Hematopoietic multipotent progenitor cell treated with erythropoietin and hydrocortisone succinate and interleukin-3 and kit ligand, for 4 days (in vitro differentiated cells): ENCODE results near the gene SBF1.
"Not testable (repeated sequence)": the region's sequence is repeated elsewhere in the genome, so short reads cannot be mapped to it uniquely, and the experiment has no call there.

Experiments used
- DNase-seq: peaks from one replicate; pipeline ENCODE4 v3.0.0-alpha.2; 2015

The SBF1 gene

GRCh38 chr22:50443801-50444625 is 30.8 kb downstream of the SBF1 start:
- no peak for DNase-seq

GRCh38 chr22:50443197-50443596 is 31.6 kb downstream of the SBF1 start:
- no peak for DNase-seq

- DNase-seq = no peak
These were observed 33.3 kb downstream of the SBF1 start for GRCh38 chr22:50441428-50441993.

DNA sequence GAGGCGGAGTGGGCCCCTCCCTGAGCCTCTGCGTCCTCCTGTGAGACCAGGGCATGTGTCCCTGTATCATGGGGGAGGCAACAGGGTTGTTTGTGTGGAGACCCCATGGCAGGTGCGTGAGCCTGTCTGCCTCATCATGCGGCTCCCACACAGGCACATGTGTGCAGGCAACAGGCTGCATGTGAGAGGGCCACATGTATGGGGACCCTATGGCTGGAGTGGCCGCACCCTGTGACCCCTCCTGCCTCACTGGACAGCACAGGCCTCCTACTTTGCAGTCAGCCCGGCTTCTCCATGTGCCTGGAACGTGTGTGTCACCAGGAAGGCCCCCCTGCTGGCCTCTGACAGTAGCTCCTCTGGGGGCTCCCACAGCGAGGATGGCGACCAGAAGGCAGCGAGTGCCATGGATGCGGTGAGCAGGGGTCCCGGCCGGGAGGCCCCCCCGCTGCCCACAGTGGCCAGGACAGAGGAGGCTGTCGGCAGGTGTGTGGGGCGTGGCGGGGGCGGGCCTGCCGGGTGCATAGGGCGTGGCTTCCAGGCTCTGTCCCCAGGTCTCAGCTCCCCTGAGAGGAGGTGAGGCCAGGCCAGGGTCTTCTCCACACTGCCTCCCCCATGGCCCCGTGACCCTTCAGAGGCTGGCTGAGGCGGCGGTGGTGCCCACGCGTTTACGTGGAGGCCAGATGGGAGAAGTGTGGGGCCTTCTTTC is 34.1 kb downstream of the SBF1 start:
- no peak for DNase-seq

DNA sequence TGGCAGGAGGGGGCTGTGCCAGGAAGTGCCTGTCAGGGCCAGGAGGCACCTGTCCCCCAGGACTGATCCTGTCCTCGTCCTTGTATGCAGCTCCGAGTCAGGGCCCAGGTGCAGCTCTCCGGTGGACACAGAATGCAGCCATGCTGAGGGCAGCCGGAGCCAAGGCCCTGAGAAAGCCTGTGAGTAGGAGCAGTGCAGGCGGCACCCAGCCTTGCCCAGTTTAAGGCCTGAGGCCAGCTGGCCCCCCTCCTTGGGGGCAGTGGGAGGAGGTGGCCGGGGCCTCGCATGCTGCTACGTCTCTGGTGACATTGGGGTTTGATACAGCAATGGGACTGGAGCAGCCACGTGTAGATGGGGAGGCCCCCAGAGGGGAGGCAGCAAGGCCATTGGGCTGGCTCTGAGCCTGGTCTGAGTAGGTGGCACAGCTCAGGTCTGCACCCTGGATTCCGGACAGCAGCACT is 34.9 kb downstream of the SBF1 start:
- DNase-seq = no peak

- no peak for DNase-seq
These were observed 35.4 kb downstream of the SBF1 start for GRCh38 chr22:50439314-50439870.

DNA sequence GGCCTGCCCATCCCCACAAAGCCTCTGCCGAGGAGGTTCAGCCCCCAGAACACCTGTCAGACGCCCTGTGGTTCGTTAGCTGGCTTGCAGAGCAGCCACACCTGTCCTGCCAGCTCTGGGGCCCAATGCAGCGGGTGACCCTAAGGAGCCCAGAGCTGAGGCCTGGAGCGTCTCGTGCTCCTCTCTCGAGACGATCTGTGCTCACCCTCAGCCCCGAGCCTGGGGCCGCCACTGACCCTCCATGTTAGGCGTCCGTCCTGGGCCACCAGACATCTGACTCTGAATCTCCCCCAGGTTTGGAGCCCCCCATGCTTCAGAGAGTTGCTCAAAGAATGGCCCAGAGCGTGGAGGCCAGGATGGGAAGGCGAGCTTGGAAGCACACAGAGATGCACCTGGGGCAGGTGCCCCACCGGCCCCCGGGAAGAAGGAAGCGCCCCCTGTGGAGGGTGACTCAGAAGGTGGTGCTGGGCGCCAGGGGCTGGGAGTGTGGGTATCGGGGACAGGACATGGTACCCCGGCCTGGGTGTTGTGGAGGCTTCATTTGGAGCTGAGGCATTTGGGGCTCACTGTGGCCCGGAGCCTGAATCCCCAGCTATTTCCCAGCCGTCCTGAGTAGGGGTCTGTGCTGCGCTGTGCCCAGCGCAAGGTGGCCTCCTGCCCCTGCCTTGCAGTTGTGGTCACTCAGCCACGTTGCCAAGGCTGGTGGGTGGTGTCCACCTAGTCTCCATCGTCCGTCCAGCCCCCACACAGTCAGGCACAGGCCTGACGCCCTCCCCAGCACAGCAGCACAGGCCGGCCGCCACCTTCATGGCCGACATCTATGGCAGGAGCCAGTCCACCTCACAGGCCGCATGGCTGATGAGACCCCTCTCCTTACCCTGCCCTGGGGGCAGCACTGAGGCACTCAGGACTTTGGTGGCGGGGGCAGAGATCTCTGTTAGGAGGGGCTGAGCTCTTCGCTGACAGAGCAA is 36.2 kb downstream of the SBF1 start:
- DNase-seq = no peak

GRCh38 chr22:50437511-50438304 is 37.1 kb downstream of the SBF1 start:
- no peak for DNase-seq

GRCh38 chr22:50436841-50437341 is 37.9 kb downstream of the SBF1 start:
- no peak for DNase-seq

GRCh38 chr22:50436015-50436830 is 38.6 kb downstream of the SBF1 start:
- DNase-seq = no peak

GRCh38 chr22:50435291-50436014 is 39.4 kb downstream of the SBF1 start:
- no peak for DNase-seq

GRCh38 chr22:50434849-50435248 is 40.0 kb downstream of the SBF1 start:
- DNase-seq = no peak

DNA sequence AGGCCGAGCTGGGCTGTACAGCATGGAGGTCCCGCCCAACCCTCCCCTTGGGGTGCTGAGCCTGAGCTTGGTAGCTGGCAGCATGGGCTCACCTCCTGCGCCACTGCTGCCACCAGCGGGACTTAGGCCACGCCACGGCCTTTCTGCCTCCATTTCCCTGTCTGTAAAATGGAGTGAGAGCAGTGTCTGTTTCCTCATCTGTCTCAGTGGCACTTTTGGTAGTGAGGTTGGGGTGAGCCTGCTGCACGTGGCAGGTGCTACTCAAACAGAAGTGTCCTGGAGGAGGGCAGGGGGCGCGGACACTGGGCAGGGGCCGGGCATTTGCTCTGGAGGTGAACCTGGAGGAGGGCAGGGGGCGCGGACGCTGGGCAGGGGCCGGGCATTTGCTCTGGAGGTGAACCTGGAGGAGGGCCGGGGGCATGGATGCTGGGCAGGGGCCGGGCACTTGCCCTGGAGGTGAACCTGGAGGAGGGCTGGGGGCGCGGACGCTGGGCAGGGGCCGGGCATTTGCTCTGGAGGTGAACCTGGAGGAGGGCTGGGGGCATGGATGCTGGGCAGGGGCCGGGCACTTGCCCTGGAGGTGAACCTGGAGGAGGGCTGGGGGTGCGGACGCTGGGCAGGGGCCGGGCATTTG is 41.8 kb downstream of the SBF1 start:
- not testable (repeated sequence) for DNase-seq

- no peak for DNase-seq
These were observed 42.5 kb downstream of the SBF1 start for GRCh38 chr22:50432131-50432876.

GRCh38 chr22:50425179-50425916 is 49.5 kb downstream of the SBF1 start:
- no peak for DNase-seq

DNA sequence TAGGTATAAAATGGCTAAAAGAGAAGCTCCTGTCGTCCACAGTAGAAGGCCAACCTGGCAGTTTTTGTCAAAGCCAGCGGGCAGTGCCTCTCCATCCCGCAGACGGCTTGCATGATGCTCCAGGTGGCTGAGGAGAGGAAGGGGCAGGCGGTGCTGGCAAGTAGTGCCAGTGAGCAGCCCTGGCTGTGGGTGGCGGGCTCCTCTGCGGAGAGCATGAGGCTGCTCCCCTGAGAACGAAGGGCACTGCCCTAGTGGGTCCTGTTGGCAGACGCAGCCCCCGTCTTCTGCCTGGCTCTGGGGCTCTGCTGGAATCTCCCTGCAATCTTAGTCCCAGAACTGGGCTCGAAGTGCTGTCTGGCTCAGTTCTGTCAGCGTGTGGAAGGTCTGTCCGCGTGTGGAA is 50.9 kb downstream of the SBF1 start:
- no peak for DNase-seq

DNA sequence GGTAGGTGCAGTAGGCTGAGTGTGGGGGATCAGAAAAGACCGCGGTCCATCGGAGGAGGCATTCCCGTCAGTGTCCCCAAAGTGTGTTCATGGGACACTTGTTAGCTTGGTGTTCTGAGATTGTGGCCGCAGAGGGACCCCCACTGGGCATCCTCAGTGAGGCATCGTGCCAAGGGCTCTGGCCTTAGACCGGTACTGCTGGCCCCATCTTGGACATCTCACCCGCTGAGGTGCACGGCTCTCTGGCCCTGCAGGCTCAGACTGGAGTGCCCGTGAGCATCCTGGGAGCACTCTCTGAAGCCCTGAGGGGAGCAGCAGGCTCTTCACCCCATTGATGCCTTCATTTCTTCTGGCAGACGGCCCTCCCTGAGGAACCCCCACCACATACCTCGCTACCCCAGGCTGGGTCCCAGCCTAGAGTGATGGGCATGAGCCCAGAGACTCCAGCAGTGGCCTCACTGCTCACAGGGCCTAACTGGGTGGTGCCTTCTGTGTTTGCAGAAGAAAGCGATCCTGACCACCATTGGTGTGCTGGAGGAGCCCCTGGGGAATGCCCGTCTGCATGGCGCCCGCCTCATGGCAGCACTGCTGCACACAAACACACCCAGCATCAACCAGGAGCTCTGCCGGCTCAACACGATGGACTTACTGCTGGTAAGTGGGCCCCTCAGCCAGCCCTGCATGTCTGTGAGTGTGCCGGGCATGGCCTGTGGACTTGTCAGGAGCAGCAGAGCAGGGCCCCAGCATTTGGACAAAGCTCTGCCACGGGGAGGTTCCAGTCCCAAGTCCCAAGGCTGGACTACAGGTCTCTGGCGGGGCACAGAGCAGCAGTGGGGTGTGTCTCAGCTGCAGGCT is 51.6 kb downstream of the SBF1 start:
- DNase-seq = no peak
